Neural cell (in vitro differentiated cells): ENCODE results near the gene GALNT15. TPM values are rescaled to one million over a fixed set of nuclear protein-coding genes. Genes with fewer than 3 reads are reported as not detected.

Experiments
- H2AFZ ChIP-seq: fragments of 200-600, 300-800 bp; sonication (generic), shearing (Covaris generic); 2 replicates; pipeline ENCODE4 v1.6.0; 2014; ENCODE audit warnings: low read depth, mild to moderate bottlenecking, antibody characterized with exemption, low read length, moderate library complexity
- H3F3A ChIP-seq: fragments of 200-600 bp; shearing (Covaris generic); 2 replicates; pipeline ENCODE4 v1.6.1; 2016; ENCODE audit warnings: mild to moderate bottlenecking, moderate library complexity, mixed read lengths, antibody characterized with exemption, low read length; ENCODE audit not compliant: insufficient read depth, poor library complexity, severe bottlenecking
- H3K27ac ChIP-seq: fragments of 200-600, 300-800 bp; sonication (generic), shearing (Covaris generic); 2 replicates; pipeline ENCODE4 v1.5.1; 2014; ENCODE audit warnings: mild to moderate bottlenecking, low read length, moderate library complexity
- H3K27me3 ChIP-seq: fragments of 300-800, 200-600 bp; sonication (generic), shearing (Covaris generic); 2 replicates; pipeline ENCODE4 v1.6.0; 2014; ENCODE audit warnings: mild to moderate bottlenecking, low read depth, low read length, moderate library complexity; ENCODE audit not compliant: insufficient read depth
- H3K36me3 ChIP-seq: fragments of 300-800, 200-600 bp; sonication (generic), shearing (Covaris generic); 2 replicates; pipeline ENCODE4 v1.5.1; 2014; ENCODE audit warnings: mild to moderate bottlenecking, antibody characterized with exemption, low read length, moderate library complexity; ENCODE audit not compliant: insufficient read depth
- H3K4me2 ChIP-seq: fragments of 300-800, 200-600 bp; sonication (generic), shearing (Covaris generic); 2 replicates; pipeline ENCODE4 v1.6.0; 2014; ENCODE audit warnings: mild to moderate bottlenecking, low read length
- H3K4me3 ChIP-seq: fragments of 300-800, 200-600 bp; sonication (generic), shearing (Covaris generic); 2 replicates; pipeline ENCODE4 v1.5.1; 2014; ENCODE audit warnings: mild to moderate bottlenecking, low read length, moderate library complexity
- H3K79me2 ChIP-seq: fragments of 200-600 bp; shearing (Covaris generic); replicated peaks from 2 replicates; pipeline ENCODE4 v1.6.0; 2014; ENCODE audit warnings: mild to moderate bottlenecking, low read length, moderate library complexity; ENCODE audit not compliant: insufficient read depth
- H3K9ac ChIP-seq: fragments of 300-800, 200-600 bp; sonication (generic), shearing (Covaris generic); 2 replicates; pipeline ENCODE4 v1.6.1; 2016; ENCODE audit warnings: mild to moderate bottlenecking, low read length, mixed read lengths
- H3K9me2 ChIP-seq: fragments of 200-600 bp; shearing (Covaris generic); 2 replicates; pipeline ENCODE4 v1.6.1; 2016; ENCODE audit warnings: mild to moderate bottlenecking, low read length, mixed read lengths; ENCODE audit not compliant: insufficient read depth
- H3K9me3 ChIP-seq: fragments of 200-600, 300-800 bp; sonication (generic), shearing (Covaris generic); 2 replicates; pipeline ENCODE4 v1.6.1; 2016; ENCODE audit warnings: mild to moderate bottlenecking, mixed run types, low read length, moderate library complexity, mixed read lengths
- H4K20me1 ChIP-seq: fragments of 200-600 bp; shearing (Covaris generic); 2 replicates; pipeline ENCODE4 v1.6.1; 2016; ENCODE audit warnings: mild to moderate bottlenecking, mixed run types; ENCODE audit not compliant: insufficient read depth
- EP300 ChIP-seq: fragments of 450-650 bp; conservative IDR thresholded peaks from 2 replicates; pipeline ENCODE4 v1.6.1; 2014; ENCODE audit warnings: antibody characterized with exemption, mild to moderate bottlenecking, moderate library complexity; ENCODE audit not compliant: poor library complexity, severe bottlenecking
- EZH2 ChIP-seq: fragments of 200-600, 300-800 bp; shearing (Covaris generic), sonication (generic); IDR thresholded peaks from 2 replicates; pipeline ENCODE4 v1.6.1; 2014; ENCODE audit warnings: antibody characterized with exemption, low read length, borderline replicate concordance, mild to moderate bottlenecking; ENCODE audit not compliant: insufficient read depth, poor library complexity, severe bottlenecking
- MXI1 ChIP-seq: fragments of 450-650 bp; conservative IDR thresholded peaks from 2 replicates; pipeline ENCODE4 v1.6.1; 2014; ENCODE audit warnings: antibody characterized with exemption, mild to moderate bottlenecking; ENCODE audit not compliant: poor library complexity, severe bottlenecking
- POLR2AphosphoS5 ChIP-seq: IDR thresholded peaks from 2 replicates; pipeline ENCODE4 v1.6.1; 2012
- RAD21 ChIP-seq: fragments of 450-650 bp; conservative IDR thresholded peaks from 2 replicates; pipeline ENCODE4 v1.6.1; 2014; ENCODE audit warnings: antibody characterized with exemption, mild to moderate bottlenecking, moderate library complexity
- REST ChIP-seq: IDR thresholded peaks from 2 replicates; pipeline ENCODE4 v1.6.1; 2012; ENCODE audit warnings: borderline replicate concordance
- SMC3 ChIP-seq: fragments of 450-650 bp; conservative IDR thresholded peaks from 2 replicates; pipeline ENCODE4 v1.6.1; 2014; ENCODE audit warnings: antibody characterized with exemption, mild to moderate bottlenecking, moderate library complexity; ENCODE audit not compliant: poor library complexity
- TAF1 ChIP-seq: IDR thresholded peaks from 2 replicates; pipeline ENCODE4 v1.6.1; 2012; ENCODE audit warnings: low read depth
- polyA plus RNA-seq: library from polyadenylated mRNA; depleted of rRNA; stranded (reverse); fragments of >200 nt; gene quantifications from 2 replicates; pipeline ENCODE4 v1.2.3, GENCODE V29; 2014
- TF ChIP-seq, protein P1 (sequence below): fragments of 450-650 bp; IDR thresholded peaks from 2 replicates; pipeline ENCODE4 v1.5.1; 2014; ENCODE audit warnings: antibody characterized with exemption, mild to moderate bottlenecking, moderate library complexity; ENCODE audit not compliant: poor library complexity, severe bottlenecking

The GALNT15 gene
- polyA plus RNA-seq, 1 donor from 2014 or later: 1.5 TPM

GRCh38 chr3:16132190-16132589 lies 42.3 kb upstream of the GALNT15 start:
- Histone ChIP-seq H3K27ac (no peak overlapping the region), H3K9me2 (no peaks in the 10 kb centered on the region), H3K36me3 (no peaks in the 10 kb centered on the region), H3K9me3 (no peaks in the 10 kb centered on the region), H3K27me3 (no peaks in the 10 kb centered on the region), H3K4me2 (no peak overlapping the region), H2AFZ (no peak overlapping the region), H3K79me2 (no peaks in the 10 kb centered on the region), H3K4me3 (no peak overlapping the region), H4K20me1 (no peaks in the 10 kb centered on the region), H3F3A (no peaks in the 10 kb centered on the region), H3K9ac (no peak overlapping the region)
- no peak for TF ChIP-seq RAD21

GRCh38 chr3:16132928-16133327 lies 41.6 kb upstream of the GALNT15 start:
- H3K4me3 ChIP-seq: no peak overlapping the region
- H3K27ac ChIP-seq: no peak overlapping the region
- H2AFZ ChIP-seq: no peak overlapping the region
- TF ChIP-seq REST (no peak), EZH2 (no peak), RAD21 (no peak), MXI1 (no peak), SMC3 (no peak), TAF1 (no peak), EP300 (no peak), POLR2AphosphoS5 (no peak)
- TF ChIP-seq, protein P1, sequence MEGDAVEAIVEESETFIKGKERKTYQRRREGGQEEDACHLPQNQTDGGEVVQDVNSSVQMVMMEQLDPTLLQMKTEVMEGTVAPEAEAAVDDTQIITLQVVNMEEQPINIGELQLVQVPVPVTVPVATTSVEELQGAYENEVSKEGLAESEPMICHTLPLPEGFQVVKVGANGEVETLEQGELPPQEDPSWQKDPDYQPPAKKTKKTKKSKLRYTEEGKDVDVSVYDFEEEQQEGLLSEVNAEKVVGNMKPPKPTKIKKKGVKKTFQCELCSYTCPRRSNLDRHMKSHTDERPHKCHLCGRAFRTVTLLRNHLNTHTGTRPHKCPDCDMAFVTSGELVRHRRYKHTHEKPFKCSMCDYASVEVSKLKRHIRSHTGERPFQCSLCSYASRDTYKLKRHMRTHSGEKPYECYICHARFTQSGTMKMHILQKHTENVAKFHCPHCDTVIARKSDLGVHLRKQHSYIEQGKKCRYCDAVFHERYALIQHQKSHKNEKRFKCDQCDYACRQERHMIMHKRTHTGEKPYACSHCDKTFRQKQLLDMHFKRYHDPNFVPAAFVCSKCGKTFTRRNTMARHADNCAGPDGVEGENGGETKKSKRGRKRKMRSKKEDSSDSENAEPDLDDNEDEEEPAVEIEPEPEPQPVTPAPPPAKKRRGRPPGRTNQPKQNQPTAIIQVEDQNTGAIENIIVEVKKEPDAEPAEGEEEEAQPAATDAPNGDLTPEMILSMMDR: no peak
- H3K9me2 ChIP-seq: no peaks in the 10 kb centered on the region
- H3K9me3 ChIP-seq: no peaks in the 10 kb centered on the region
- H4K20me1 ChIP-seq: no peaks in the 10 kb centered on the region
- no peaks in the 10 kb centered on the region for H3K79me2 ChIP-seq
- no peaks in the 10 kb centered on the region for H3F3A ChIP-seq
- no peaks in the 10 kb centered on the region for H3K36me3 ChIP-seq
- H3K4me2 ChIP-seq: no peak overlapping the region
- H3K27me3 ChIP-seq: no peaks in the 10 kb centered on the region
- H3K9ac ChIP-seq: no peak overlapping the region
